Left hindlimb (tissue), 1 donor: ENCODE data around the gene DYNLRB1.

Experiments
- DNase-seq: peaks from one replicate; pipeline ENCODE4 v3.0.0-alpha.2; 2018

DYNLRB1 gene

GRCh38 chr20:34579979-34580940 is 64.0 kb downstream of the DYNLRB1 start:
- DNase-seq = no peak

- DNase-seq = no peak
Observed at GRCh38 chr20:34581341-34582184, 65.3 kb downstream of the DYNLRB1 start.

- DNase-seq = no peak
Observed at GRCh38 chr20:34582221-34582620, 66.0 kb downstream of the DYNLRB1 start.

GRCh38 chr20:34582911-34583310 is 66.7 kb downstream of the DYNLRB1 start:
- no peak for DNase-seq

GRCh38 chr20:34583544-34583943 is 67.3 kb downstream of the DYNLRB1 start:
- DNase-seq = no peak

GRCh38 chr20:34585019-34585418 is 68.8 kb downstream of the DYNLRB1 start:
- no peak for DNase-seq

- no peak for DNase-seq
Observed at GRCh38 chr20:34586488-34587163, 70.4 kb downstream of the DYNLRB1 start.
